NT2/D1 (cell line): ENCODE results near the gene ARHGAP35.

Experiments used
- SUZ12 ChIP-seq: IDR thresholded peaks from 2 replicates; pipeline ENCODE4 v1.6.1; 2011; ENCODE audit not compliant: insufficient read length, insufficient read depth; ENCODE audit errors: extremely low read depth
- YY1 ChIP-seq: IDR thresholded peaks from 2 replicates; pipeline ENCODE4 v1.6.1; 2011; ENCODE audit not compliant: insufficient read length, insufficient read depth
- ZNF274 ChIP-seq: IDR thresholded peaks from 2 replicates; pipeline ENCODE4 v1.6.1; 2011; ENCODE audit warnings: mild to moderate bottlenecking, low read depth, low read length

DNA sequence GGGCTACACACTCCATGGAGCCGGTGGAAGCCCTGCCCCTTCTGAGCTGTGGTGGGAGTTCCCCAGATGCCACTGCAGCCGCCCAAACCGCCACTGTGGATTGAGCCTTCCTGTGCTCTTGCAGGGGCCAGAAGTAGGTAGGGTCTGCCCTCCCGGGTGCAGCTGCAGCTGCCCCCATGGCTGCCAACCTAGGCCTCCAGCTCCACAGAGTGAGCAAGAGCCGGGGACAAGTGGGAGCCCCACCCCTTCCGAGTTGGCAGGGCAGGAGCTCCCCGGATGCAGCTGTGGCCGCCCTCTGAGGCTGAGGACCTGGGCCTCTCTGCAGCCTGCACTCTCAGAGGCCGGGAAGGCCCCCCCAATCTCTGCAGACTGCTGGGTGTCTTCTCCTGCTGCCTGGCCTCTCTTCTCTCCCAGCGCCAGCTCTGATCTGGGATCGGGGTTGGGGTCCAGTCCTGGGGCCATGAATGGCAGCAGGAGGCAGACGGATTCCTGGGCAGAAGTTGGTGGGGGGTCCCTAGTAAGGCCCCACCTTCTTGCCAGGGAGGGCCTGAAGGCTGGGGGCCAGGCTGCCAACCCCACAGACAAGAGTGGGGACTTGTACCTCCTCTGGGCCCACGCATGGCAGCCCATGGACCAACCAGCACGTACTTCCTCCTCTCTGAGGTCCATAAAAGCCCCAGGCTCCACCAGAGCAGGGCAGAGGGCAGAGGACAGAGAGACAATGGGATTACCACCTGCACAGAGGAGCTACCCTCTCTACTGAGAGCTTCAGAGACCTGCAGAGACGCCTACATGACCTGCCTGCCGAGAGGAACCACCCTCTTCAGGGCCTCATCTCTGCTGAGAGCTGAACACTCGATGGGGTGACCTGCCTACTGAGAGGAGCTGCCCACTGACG lies 39.0 kb upstream of the ARHGAP35 start:
- TF ChIP-seq YY1, result no peak
- no peak for TF ChIP-seq SUZ12
- TF ChIP-seq ZNF274, result no peak
